Measurements from ENCODE around the gene GMDS. TPM values are rescaled to one million over a fixed set of nuclear protein-coding genes. Genes with fewer than 3 reads are reported as not detected.

GMDS gene
- total RNA-seq, 1 experiment from 2014 or later, result 27.6 TPM

DNA sequence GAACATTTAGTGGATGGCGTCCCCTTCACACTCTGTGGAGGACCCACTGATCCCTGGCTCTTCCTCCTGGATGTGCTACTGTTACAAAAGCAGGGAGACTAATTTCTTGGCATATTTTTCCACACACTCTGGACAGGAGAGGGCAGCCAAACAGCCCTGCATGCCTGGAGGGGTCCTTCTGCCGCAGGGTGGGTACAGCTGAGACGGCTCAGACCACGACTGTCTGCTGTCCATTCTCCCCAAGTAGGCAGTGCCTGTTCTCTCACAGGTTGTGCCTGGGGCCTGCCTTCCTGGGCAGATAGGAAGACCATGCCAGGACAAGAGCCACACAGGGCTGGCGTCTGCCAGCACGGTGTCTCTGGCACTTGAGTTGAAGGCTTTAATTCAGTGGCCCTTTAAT is 375.6 kb downstream of the GMDS start:
- H4K20me1 ChIP-seq (ENCODE audit: control insufficient read depth, insufficient read depth, insufficient read length), result no peaks in the 10 kb centered on the region
- no peak overlapping the region for H3T11ph ChIP-seq (ENCODE audit: low read length)
- Mint-ChIP-seq H3K9me3 (no peaks in the 10 kb centered on the region), H3K36me3 (ENCODE audit: insufficient read depth in 1 of 3, low read depth in 3 of 3) (no peaks in the 10 kb centered on the region), H3K27me3 (ENCODE audit: low read depth) (no peaks in the 10 kb centered on the region), H3K4me3 (no peak overlapping the region), H3K27ac (peak overlapping the region in 1 of 3 experiments; percentile 60; a peak in 4 of 7 replicates), H3K4me1 (peaks cover 61 to 64% of the 10 kb centered on the region in 2 experiments)
- H3K9ac ChIP-seq (ENCODE audit: extremely low read depth, insufficient read length, low read length), result no peak overlapping the region
- H2BK15ac ChIP-seq (ENCODE audit: low read depth, low read length), result no peak overlapping the region
- no CpG with 5 or more reads among the region's 6 CpGs for WGBS (ENCODE audit: extremely low coverage, insufficient read length, low lambda C conversion rate)
- no peak overlapping the region for H3K4me2 ChIP-seq (ENCODE audit: insufficient read depth, insufficient read length, low read length)
- H4K5ac ChIP-seq (ENCODE audit: insufficient read length, low read depth, low read length), result no peak overlapping the region
- no peaks in the 10 kb centered on the region for H3K27me3 ChIP-seq (ENCODE audit: insufficient read depth, low read length)
- H2AK5ac ChIP-seq (ENCODE audit: insufficient read length, low read length), result no peak overlapping the region
- no peaks in the 10 kb centered on the region for H3K9me3 ChIP-seq (ENCODE audit: control insufficient read depth, low read depth, low read length)
- H2BK5ac ChIP-seq (ENCODE audit: insufficient read length, low read length), result no peak overlapping the region
- H3K56ac ChIP-seq (ENCODE audit: insufficient read length, low read depth, low read length), result no peak overlapping the region
- H3K79me2 ChIP-seq (ENCODE audit: insufficient read depth, low read length), result no peaks in the 10 kb centered on the region
- H3K27ac ChIP-seq (ENCODE audit: insufficient read length, low read depth, low read length), result no peak overlapping the region
- DNase-seq, result no peak
- H3K14ac ChIP-seq (ENCODE audit: insufficient read depth, low read length), result no peak overlapping the region
- H2AFZ ChIP-seq (ENCODE audit: low read length), result no peak overlapping the region
- H3K18ac ChIP-seq (ENCODE audit: insufficient read length, low read depth, low read length), result no peak overlapping the region
- H2BK120ac ChIP-seq (ENCODE audit: low read depth, low read length, poor library complexity, severe bottlenecking), result no peak overlapping the region
- H2BK20ac ChIP-seq (ENCODE audit: low read depth, low read length, poor library complexity, severe bottlenecking), result no peak overlapping the region
- H4K8ac ChIP-seq (replicated peaks; ENCODE audit: insufficient read length, low read depth, low read length), result no peak overlapping the region
- H2BK12ac ChIP-seq (ENCODE audit: insufficient read length, low read depth, low read length), result no peak overlapping the region
- H3K23ac ChIP-seq (ENCODE audit: insufficient read length, low read depth, low read length), result no peak overlapping the region
- H4K91ac ChIP-seq (ENCODE audit: insufficient read length, low read depth, low read length), result no peak overlapping the region
- no peak overlapping the region for H3K4ac ChIP-seq (ENCODE audit: low read depth, low read length)
- TF ChIP-seq, protein P1, sequence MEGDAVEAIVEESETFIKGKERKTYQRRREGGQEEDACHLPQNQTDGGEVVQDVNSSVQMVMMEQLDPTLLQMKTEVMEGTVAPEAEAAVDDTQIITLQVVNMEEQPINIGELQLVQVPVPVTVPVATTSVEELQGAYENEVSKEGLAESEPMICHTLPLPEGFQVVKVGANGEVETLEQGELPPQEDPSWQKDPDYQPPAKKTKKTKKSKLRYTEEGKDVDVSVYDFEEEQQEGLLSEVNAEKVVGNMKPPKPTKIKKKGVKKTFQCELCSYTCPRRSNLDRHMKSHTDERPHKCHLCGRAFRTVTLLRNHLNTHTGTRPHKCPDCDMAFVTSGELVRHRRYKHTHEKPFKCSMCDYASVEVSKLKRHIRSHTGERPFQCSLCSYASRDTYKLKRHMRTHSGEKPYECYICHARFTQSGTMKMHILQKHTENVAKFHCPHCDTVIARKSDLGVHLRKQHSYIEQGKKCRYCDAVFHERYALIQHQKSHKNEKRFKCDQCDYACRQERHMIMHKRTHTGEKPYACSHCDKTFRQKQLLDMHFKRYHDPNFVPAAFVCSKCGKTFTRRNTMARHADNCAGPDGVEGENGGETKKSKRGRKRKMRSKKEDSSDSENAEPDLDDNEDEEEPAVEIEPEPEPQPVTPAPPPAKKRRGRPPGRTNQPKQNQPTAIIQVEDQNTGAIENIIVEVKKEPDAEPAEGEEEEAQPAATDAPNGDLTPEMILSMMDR (conservative IDR thresholded peaks at IDR 0.05), result no peak
- no peaks in the 10 kb centered on the region for H3K79me1 ChIP-seq (ENCODE audit: insufficient read depth, low read depth, low read length, poor library complexity, severe bottlenecking)
- H3K4me1 ChIP-seq (ENCODE audit: insufficient read depth, low read length), result peaks cover 16% of the 10 kb centered on the region
- H3K23me2 ChIP-seq (ENCODE audit: insufficient read length, low read depth, low read length, poor library complexity, severe bottlenecking), result no peaks in the 10 kb centered on the region
